GM18858 (cell line): Measurements from ENCODE around the gene CTNNA2.

ENCODE experiments used
- ATAC-seq: cut with Tn5 transposase; IDR thresholded peaks from one replicate; pipeline ENCODE4 v1.9.1; 2021; ENCODE audit not compliant: unreplicated experiment

Gene CTNNA2

DNA sequence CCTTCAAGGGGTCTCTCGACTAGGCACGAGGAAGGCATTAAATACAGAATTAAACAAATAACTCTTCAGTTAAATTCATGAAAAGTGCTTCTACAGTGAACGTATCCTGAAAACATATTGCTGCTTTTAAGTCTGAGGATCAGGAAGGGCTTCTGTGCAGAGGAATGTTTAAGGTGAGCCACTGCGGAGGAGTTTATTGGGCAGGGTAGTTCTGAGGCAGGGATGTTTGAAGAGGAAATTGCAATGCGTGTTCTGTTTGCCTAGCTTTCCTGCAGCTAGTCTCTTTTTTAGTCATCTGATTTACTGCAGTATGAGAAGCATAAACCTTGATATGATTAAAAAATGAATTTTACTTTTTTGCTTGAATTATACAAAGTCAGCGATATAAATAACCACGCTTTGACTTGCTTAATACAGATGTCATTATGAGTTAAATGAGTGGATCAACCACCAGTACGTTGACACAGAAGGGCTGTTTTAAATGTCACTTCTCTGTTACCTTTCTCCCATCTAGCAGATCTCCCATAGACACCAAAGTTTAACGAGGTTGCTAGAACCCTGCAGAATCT is 98.7 kb downstream of the CTNNA2 start:
- ATAC-seq = no peak

DNA sequence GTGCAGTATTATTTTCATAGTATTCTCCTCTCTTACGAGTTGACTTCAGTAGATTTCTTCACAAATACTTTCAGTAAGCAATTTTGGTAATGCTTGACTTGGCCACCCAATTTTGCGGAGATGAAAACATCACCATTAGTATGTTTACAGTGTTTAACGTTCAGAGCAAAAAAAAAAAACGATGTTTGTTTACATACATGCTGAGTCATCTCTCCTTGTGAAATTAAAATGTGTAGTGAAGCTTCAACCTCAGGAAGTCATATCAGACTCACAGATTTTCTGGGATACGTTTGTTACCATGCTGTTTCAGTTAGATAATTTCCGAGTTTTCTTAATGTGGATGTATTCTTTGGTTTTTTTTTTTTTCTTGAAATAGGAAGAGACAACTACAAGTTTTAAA is 100.1 kb downstream of the CTNNA2 start:
- no peak for ATAC-seq

DNA sequence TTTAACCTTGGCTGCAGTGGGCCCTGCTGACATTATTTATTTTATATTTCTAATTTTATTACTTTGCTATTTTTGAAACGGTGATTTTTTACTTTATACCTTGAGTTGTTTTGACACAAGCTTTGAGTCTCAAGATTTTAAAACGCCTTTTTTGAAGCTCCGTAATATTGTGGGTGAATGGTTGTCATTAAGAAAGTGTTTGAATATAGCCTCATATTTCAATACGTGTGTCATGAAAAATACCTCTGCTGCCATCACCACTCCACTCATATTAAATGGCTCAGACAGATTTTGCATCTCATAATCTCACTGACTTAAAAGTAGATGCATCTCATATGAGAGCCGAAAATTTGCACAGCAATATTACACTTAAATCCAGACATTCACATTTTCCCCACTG is 106.6 kb downstream of the CTNNA2 start:
- ATAC-seq = no peak

DNA sequence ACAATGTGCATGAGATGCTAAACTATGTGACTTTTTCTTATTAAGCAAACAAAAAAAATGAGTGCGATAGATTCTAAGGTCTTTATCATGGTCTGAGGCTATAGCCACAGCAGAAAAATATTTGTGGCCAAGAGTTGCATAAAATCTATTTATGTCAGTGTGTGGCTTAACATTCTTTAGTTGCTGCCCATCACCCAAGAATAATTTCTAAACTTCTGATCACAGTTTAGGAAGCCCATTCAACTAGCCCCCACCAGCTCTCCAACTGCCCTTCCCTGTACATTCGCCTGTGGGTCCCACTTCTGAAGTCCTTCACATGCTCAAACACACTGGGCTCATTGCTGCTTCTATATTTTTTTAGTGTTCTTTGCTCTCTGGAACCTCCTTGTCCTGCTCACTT is 107.1 kb downstream of the CTNNA2 start:
- no peak for ATAC-seq

DNA sequence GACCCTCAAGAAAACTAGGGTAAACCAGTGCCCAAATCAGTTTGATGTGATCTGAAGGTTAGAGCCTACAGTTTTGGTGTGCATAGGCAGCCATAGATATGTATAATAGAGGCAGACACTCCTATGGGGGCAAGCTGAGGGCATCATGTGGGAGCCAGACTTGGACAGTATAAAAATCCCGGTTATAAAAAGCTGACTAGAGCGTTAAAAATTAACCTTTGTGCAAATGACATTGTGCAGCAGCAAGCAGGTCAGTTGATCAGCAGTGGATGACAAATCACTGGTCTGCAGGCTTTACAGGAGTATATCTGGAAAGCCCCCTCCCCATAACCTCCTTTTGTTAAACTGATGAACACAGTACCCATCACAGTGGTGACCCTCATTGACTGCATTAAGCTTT is 107.8 kb downstream of the CTNNA2 start:
- ATAC-seq = no peak

DNA sequence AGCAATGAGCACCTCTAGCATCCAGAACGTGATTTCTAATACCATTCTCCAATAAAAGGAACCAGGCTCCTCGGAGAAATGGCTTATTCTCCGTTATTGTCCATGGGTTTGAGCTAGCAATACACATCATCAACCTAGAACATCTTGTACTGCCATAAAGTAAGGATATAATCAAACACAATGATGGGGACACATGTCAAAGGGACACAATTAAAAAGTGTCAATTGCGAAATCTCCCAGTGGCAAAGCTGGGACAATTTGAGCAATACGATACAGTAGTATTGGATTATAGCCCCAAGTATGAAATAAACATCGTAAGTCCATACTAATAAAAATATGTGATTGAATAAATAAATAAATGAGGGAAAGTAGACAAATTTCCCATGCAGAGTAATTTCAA is 108.4 kb downstream of the CTNNA2 start:
- no peak for ATAC-seq

DNA sequence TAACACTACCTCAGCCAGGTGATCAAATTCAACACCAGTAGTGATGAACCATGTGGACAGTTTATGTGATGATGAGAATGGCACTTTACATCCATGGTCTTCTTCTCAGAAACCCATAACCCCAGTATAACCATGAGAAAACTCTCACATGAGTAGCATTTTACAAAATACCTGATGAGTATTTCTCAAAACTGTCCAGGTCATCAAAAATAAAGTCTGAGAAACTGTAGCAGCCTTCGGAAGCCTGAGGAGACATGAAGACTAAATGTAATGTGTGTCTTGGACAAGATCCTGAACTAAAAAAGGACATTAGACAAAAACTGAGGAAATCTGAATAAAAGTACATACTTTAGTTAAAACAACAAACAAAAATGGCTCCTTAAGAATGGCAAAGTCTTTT is 108.9 kb downstream of the CTNNA2 start:
- no peak for ATAC-seq

DNA sequence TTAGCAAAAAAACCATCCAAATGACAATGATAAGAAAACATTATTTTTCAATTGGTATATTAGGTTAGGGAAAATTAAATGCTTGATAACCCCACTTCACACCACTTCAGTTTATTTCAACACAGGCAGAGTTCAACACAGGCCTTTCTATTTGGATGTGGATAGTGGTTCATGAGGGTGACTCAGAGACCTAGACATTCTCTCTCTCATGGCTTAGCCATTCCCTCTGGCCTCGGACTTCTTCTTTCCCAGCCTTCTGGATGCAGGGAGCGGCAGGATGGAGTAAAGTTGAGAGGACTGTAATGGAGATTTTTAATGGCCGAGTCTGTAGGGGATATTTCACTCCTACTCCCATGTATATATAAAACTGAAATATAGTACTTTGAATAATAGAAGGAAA is 109.7 kb downstream of the CTNNA2 start:
- ATAC-seq = no peak

DNA sequence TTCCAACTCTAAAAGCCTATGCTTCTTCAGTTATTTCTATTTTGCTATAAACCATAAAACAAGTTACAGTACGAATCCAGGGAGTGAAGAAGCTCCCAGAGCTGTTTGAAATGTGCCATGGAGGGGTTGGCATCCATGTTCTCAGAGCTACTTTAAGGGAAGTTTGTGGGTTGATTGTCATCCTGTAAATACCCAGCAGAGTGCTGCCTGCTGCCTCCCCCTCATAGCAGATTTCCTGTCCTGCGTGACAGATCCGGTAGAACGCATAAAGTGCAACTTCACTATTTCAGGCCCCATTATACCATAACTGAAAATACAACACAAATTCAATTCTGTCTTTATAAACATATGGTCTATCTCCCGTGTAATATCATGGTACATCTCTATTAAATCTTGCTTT is 114.4 kb downstream of the CTNNA2 start:
- no peak for ATAC-seq

DNA sequence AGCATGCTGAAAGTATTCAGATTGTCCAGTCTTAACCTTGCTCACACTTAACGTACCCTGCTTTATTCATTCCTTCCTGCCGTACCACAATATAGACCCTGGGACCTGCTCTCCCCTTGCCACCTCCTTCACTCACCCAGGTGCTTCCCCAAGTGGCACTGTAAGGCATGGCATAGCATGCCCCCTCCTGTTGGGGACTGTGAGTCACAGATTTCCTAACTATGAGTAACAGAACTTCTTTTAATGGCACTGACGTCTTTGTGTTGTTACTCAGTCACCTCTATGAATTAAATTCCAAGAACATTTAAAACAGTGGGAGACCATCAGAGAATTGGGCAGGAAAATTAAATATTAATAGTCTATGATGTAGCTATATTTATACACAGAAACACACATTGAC is 117.2 kb downstream of the CTNNA2 start:
- no peak for ATAC-seq

DNA sequence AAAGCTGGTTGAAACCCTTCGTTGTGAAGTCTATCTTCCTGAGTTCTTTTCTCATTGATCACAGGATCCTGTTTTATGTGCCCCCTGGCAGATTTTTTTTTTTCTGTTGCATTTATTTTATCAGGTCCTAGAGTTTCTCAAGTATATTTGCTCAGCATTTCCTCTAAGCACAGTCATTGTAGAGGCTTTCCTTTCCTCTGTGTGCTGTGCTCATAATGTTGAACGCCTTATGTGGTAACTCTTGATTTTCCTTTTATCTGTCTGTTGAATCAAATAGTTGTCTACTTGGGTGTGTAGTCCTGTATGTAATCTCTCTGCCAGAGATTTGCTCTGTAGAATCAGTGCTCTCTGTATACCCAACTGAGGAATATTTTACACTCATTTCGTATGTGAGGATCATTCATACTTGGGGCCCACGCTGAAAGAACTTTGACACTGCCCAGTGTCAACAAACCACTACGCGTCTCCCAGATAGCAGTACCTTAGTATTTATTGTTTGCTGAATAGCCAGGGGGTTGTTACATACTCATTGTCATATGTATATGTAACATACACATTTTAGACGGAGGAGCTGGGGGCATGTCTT is 118.2 kb downstream of the CTNNA2 start:
- ATAC-seq = no peak

DNA sequence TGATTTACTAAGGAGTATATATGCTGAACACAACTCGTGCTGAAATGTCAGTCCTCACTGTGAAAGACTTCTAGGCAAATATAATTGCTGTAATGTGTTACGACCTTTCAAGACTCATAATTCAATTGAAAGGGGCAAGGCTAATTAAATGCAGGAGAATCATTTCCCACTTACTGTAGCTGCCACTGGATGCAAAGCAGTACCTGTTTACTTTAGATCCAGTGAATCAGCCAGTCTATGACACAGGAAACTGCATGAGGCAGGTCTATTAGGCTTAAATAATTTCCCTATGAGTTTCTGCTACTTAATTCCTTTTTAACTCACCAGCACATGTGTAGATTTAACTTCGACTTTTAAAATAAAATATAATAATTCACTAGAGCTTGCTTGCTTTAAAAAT is 125.6 kb downstream of the CTNNA2 start:
- no peak for ATAC-seq

DNA sequence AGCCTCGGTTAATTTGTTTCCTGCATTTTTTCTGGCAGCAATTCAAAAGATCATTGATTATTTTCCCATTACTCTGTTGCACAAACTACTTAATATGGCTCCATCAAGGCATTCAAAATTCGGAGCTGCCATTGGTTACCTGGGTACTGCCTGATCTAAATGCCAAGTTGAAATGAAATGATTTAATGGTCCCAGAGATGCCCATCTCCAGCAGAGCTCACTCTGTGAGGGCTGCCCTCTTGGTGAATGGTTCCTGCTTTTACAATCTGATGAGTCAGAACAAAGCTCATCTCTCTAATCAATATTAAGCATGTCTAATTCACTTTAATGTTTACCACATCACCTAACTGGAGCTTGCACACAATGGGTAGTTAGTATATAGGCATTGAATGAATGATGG is 126.1 kb downstream of the CTNNA2 start:
- no peak for ATAC-seq

DNA sequence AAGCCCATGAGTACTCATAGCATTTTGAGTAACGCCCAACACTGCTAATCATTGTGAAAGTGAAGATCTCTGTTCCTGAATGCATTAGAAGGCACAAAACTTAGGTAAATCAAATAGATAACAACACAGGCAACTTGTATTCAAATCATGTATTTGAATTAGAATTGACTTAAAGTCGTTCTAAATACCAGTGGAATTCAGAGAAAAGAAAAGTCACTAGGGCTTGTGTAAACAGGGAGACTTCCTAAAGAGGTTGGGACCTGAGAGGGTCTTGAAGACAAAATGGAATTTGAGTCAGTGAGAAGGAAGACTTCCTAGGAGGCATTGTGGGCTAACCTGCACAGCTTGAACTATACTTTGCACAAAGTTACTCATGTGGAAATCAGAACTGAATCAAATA is 127.2 kb downstream of the CTNNA2 start:
- ATAC-seq = no peak

DNA sequence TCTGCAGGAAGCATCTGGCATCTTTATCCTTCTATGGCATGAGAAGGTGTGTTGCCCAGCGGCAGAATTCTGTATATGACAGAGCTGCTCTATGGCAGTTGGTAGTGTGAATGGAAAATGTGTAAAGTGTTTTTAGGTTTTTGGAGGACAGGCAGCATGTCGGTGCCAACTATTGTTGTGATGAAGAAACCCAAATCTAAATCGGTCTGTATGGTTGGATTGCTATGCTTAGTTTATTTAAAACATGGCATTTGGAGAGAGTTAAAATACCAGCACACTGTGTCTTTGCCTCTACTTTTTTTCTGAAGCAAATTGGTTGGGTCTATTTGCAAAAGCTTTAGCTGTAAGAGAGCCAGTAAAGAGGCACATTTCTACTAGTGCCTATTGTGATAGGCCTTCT is 136.7 kb downstream of the CTNNA2 start:
- ATAC-seq = no peak

DNA sequence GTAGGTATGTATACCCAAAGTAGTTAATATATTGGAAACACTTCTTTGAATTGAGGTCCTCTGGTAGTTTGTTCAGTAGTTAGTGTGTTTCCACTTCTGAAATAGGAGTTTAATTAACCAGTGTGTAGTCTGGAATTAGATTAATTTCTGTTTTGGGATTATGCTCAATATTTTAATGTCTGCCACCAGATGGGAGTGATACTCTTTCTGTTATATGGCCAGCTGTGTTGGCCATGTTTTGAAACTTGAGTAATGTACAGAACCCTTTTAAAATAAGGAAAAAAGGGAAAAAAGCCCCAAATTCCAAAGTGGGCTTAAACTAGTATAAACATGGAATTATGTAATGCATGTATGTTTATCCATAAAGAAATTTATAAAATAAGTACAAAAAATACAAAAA is 147.7 kb downstream of the CTNNA2 start:
- no peak for ATAC-seq

DNA sequence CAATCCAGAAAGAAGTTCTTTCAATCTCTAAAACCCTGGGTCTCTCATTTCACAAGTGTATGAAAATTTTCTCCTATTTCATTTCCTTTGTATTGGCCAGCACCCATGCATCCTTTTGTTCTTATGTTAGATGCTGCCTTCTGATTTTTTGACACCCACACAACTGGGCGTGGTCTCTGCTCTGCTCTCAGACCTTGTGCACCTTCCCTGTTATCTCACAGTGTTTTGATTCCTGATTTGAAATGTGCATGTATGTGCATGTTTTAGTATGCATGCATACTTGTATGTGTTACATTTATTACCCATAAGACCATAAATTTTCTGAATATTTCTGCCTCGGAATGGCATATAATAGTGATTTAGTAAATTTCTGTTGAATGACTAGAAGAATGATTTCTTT is 152.2 kb downstream of the CTNNA2 start:
- no peak for ATAC-seq

DNA sequence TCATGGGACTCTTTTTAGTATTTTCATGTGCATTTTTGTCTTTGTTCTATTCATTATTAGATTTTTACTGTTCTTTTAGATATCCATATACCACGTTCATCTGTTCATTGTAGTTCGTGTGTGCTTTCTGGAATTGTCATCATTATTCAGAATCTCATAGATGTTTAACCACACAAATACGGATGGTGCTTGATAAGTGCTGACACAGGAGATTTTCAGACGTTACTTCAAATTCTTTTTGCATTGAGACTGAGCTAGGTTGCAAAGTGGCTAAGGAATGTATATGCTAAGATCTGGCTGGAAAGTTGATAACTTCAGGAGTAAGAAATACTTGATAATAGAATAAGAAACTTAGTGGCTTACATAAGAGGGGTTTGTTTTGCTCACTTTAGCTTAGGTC is 153.6 kb downstream of the CTNNA2 start:
- no peak for ATAC-seq

DNA sequence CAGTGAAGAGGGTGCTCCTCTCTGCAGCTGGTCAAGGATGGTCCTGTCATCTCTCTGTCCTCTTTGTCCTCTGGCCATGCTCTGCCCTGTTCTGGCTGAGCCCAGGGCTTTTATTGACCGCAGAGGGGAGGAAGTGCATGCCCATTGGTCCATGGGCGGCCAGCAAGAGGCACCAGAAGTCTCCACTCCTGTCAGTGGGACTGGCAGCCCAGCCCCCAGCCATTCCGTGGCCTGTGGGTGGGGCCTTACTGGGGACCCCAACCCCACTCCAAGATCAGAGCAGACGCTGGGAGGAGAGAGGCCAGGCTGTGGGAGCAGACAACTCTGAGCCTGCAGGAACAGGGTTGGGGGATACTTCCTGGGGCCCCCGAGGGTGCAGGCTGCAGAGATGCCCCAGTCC is 156.9 kb downstream of the CTNNA2 start:
- ATAC-seq = no peak

DNA sequence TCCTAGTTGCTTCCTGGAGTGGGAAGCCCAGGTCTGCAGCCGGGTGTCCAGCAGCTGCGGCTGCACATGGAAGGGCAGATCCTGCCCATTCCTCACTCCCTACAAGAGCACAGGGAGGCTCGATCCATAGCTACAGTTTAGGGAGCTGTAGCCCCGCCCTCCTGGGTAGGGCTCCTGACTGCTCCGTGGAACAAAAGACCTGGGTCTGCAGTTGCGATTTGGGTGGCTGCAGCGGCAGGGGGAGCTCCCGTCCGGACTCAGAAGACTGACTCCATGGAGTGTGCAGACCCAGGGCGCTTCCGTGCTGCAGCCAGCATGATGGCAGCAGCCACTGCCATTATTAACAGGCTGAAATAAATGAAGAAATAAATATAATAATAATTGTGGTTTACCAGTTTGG is 157.3 kb downstream of the CTNNA2 start:
- ATAC-seq = no peak

DNA sequence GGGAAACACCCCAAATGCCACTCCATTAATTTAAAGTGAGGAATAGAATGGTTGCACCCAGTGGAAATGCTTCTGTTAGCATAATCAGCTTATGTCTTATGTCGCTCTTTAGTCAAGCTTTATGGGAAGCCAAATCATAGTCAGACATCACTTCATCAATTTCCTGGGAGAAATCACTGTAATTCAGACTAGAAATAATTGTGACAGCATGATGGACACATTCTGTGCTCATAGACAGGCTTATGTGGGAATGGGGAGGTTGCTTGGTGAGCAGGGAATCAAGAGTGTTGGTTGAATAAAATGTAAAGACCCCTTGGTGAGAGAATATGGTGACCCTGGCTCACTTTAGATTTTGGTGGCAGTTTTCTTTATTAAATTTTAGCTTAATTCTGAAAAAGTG is 174.0 kb downstream of the CTNNA2 start:
- no peak for ATAC-seq

DNA sequence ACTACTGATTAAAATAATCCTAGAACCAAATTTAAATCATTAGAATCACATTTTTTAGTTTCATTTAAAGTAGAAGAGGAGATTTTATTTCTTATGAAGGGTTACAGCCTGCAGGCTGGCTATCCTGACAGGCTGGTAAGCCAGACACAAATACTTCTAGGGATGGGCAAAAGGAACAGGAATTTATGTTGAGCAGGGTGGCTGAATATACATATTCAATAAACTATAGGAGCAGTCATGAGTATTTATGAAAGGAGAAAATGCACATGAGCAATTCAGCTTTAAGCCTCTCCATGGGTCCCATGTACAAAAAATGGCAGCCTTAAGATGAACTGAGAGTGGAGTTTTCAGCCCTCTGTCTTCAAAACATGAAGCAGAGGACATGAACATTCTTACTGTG is 182.4 kb downstream of the CTNNA2 start:
- no peak for ATAC-seq

DNA sequence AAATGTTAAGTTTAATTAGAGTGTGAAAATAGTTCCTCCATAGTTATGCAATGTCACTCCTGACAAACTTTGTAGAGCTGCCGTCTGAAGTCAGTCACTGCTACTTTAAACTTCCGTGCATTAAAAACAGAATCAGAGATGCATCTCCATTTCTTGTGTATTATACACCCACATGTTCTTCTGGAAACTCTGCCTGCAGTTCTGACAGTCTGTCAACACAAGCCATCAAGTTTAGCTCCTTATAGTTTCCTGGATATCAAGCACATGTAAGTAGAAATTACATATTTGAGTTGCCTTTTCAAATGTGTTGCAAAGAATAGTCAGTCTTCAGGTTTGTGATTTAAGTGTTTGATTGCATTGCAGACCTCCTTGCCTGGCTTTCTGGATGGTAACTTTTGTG is 184.3 kb downstream of the CTNNA2 start:
- no peak for ATAC-seq

DNA sequence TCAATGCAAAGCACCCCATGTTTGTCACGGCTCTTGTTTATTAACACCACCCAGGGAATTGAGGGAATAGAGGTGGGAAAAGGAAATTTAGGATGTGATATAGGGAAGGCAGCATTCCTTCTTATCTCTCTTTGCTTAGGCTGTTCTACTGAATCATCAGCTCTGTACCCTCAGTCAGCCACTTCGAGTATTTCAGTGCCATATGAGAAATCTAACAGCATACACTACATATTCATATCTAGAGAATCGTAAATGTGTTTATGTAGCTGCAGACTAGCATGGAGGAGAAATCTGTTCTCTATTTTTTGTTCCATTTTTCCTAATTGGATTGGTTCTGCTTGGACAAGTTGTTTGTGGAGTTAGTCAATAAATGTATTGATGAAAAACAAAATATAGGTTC is 187.8 kb downstream of the CTNNA2 start:
- no peak for ATAC-seq
